ENCODE results near the gene NHLRC4.

NHLRC4 gene

GRCh38 chr16:566475-567372, at the start of gene NHLRC4:
NHLRC4 (plus strand) TSS chr16:567005; CDS start chr16:568048, 1,043 bp downstream.
- DNase-seq = peak; percentile 84

GRCh38 chr16:518858-519257, 47.9 kb upstream of the NHLRC4 start:
- DNase-seq = no peak

- no peak for DNase-seq
Observed at GRCh38 chr16:519425-519824, 47.4 kb upstream of the NHLRC4 start.

GRCh38 chr16:519841-520687, 46.7 kb upstream of the NHLRC4 start:
- no peak for DNase-seq

DNA sequence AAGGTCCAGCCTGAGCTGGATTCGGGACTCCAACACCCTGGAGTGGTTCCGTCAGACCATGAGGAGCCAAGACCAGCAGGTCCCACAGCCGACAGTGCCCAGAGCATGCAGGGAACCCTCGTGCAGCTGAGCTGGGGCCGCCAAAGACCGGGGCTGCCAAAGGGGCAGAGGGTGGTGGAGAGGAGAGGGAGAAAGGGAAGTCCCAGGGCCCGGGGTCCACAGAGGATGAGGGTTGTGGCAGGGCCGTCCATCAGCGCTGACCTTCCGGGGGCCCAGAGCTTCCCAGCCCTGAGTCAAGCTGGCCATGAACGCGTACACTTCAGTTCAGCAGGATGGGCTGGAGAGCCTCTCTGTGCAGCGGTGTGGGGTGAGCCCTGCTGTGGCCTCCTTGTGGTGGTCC, 46.0 kb upstream of the NHLRC4 start:
- no peak for DNase-seq

DNA sequence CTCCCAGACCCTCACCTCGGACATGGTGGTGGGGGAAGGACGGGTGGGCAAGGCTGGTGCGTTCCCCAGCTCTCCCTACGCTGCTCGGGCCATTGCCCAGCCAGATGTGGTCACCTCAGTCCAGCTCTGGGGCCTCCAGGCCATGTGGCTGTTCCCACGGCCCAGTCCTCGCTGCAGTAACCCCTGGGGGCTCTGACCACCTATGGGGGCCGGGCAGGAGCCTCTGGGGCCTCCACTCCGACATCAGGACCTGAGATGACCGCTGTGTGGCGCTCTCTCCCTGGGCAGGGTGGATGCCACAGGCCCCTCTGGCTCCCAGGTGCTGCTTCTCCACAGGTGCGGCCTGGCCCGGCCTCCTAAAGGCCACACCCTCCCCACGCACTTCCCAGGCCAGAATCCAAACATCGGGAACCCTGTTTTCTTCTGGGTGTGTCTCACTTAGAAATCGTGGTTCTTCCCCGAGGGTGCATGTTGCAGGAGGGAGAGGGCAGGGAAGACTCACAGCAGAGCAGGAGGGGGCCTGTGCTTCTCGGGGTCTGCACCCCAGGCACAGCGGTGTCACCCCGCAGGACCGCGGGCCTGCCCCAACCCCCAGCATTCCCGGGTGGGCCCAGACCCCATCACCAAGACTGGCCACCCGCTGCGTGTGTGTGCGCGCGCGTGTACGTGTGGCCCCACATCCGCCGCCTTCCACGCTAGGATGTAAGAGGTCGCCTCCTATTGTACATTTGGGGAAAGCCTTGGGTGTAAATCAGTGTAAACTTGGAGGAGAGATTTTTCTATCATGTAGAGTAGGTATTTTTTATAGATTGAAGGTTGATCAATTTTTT, 45.2 kb upstream of the NHLRC4 start:
- no peak for DNase-seq

DNA sequence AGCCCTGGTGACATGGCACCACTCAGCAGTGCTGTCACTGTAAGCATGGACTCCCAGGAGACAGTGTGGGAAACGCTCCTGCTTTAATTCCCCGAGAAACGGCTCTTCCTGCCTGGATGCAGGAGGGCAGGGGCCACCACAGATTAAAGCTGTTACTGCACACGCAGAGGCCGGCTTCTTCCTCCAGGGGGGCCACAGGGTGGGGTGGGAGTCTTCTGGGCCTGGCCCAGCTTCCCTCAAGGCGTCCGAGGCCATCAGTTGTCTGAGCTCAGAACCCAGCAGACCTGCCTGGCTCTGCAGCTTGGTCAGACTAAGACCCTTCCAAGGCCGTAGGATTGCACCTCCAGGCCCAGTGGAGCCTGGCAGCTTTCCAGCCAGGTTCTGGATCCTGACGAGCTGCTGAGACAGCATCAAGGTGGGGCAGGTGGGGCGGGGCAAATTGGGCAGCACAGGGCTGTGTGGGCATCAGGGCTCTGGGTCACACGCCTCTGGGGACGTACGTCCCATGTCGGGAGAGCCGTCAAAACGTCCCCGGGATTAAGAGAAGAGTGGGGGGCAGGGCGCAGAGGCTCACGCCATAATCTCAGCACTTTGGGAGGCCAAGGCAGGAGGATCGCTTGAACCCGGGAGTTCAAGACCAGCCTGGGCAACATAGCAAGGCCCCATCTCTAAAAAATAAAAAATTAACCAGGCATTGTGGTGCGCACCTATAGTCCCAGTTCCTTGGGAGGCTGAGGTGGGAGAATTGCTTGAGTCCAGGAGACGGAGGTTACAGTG, 44.3 kb upstream of the NHLRC4 start:
- DNase-seq = no peak

DNA sequence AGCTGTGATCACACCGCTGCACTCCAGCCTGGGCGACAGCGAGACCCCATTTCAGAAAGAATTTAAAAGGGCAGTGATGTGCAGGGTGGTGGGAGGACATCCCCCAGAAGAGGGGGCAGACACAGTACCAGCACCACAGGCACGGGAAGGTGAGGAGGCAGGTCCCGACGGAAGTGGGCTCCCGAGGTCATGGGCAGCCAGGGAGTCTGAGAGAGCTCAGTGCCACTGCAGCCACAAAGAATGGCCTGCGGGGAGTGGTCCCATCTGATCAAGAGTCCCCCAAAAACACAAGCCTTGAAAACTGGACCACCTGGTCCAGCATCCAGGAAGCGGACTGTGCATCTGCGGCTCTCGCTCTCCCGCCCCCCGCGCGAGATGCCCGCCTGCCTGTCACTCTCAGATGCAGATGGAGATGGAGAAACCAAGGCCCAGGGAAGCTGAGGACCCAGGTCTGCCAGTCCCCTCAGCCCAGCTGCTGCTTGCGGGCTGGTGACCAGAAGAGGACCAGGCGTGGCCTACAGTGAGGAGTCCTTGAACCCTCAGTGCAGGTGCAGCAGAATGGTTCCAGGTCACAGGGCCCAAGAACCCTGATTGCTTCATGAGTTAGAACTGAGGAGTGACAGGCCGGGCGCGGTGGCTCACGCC, 43.6 kb upstream of the NHLRC4 start:
- no peak for DNase-seq

GRCh38 chr16:524274-525040, 42.3 kb upstream of the NHLRC4 start:
- no peak for DNase-seq

DNA sequence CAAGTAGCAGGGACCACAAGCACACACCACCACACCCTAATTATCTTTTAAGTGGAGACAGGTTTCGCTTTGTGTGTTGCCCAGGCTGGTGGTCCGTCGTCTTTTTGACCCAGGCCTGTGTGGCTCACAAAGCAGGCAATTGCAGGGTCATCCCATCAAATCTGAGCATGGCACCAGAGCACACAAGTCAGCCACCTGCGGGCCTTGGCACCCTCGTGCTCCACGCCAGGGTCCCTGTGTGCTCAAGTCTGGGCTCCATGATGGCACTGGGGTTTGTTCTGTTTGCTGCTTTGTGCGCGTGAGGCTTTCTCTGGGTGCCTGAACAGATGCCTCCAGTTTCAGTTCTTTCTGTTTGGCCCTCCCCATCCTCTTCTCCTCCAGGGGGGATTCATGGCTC, 41.7 kb upstream of the NHLRC4 start:
- DNase-seq = no peak

GRCh38 chr16:525520-526180, 41.2 kb upstream of the NHLRC4 start:
- peak; percentile 37 for DNase-seq

DNA sequence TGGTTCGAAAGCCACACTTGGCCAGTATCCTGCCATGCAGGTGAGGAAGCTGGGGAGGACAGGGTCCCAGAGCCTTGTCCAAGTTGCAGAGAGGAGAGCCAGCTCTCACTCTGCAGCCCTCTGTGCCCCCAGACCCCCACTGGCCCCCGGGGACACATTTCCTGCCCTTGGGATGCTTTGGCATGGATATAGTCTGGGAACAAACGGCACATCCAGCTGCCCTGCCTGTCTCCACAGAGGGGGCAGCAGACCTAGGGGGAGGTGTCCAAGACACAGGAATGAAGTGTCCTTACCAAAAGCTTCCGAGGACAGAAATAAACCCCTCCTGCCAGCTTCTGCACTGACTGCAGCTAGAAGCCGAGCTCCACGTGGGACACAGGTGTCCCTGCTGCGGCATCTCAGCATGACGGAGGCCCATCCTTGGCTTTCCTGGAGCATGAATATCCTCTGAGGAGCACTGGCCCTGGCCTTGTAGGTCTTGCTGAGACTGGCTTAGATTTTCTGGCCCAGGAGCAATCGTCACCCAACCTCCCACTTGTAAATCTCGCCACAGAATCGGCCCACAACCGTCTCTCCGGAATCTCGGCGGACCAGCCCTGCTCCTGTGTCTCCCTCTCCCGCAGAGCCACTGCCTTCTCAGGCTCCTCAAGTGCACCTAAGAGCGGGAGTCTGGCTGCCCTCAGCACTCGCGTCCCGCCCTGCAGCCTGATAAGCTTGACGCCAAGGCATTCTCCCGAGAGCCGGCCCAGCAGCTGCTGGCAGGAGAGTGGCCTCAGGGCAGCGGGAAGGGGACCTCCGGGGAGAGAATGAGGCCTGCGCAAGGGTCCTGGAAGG, 40.4 kb upstream of the NHLRC4 start:
- peak; percentile 68 for DNase-seq

GRCh38 chr16:527015-527903, 39.5 kb upstream of the NHLRC4 start, which contains the start of gene CAPN15:
CAPN15 (plus strand) TSS chr16:527712; CDS start chr16:546839, 19,127 bp downstream.
- peak; percentile 93 for DNase-seq

GRCh38 chr16:528111-529011, 38.4 kb upstream of the NHLRC4 start:
- no peak for DNase-seq

DNA sequence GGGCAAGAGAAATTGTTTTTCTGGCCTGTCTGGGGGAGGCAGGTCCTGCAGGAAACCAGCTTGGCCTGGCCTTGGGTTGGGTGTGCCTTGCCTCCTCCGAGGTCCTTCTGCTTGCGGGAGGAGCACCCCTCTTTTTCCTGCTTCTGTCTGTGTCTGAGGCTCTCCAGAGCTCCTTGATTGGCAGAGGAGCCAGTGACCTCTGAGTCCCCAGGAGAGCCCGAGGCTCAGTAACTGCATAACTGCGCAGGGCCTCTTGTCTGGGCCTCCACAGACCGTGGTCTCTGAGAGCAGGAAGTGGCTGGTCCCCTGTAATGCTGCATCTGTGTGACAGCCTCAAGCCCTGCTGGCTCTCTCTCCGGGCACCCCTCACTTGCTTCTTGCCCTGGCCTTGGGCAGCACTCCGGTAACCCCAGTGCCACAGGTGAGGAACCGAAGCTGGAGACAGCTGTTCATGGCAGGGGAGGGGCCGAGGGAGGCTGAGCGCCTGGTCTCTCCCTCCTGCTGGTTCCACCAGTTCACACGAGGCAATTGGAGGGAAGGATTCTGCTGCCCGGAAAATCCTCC, 37.7 kb upstream of the NHLRC4 start:
- no peak for DNase-seq

DNA sequence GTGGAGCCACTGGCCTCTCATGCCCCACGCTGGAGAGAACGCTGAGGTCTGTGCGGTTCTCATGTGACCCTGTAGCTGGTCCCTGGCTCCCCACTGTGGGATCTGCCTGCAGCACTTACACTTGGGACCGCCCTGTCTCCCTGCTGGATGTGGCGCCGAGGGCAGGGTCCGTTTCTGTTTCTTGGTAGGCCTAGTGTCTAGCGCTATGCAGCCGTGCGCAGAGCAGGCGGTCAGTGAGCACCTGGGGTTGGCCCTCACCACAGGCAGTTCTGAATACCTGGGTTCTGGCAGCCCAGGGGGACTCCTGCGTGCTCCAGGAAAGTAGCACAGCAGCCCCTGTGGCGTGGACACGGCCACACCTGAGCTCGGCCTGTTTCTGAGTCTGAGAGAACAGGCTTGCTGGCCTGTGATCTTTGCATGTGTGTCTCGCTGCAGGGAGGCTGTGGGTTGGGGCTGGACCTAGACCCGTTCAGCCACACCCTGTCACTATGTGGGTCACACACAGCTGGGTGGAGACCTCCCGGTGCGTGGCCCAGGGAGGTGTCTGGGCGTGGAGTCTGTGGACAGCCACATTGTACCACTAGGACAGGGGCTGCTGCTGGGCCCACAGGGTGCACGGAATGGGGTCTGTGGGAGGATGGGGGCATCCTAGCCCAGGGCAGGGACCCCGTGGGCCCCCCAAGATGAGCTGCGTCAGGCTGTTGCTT, 36.5 kb upstream of the NHLRC4 start:
- DNase-seq = no peak

All from femur (tissue), 1 donor.